Neuronal stem cell (in vitro differentiated cells): ENCODE results near the gene SLC6A9.

Experiments used
- DNase-seq: peaks from one replicate; pipeline ENCODE4 v3.0.0-alpha.2; 2013; ENCODE audit warnings: low spot score
- H2AFZ ChIP-seq: one replicate; pipeline ENCODE4 v1.6.1; 2013; ENCODE audit warnings: mild to moderate bottlenecking, low read length, inconsistent platforms
- H2AK5ac ChIP-seq: 2 replicates; pipeline ENCODE4 v1.6.1; 2013; ENCODE audit warnings: low read depth, mild to moderate bottlenecking, inconsistent platforms, low read length, moderate library complexity, mixed read lengths
- H2BK120ac ChIP-seq: 2 replicates; pipeline ENCODE4 v1.6.1; 2013; ENCODE audit warnings: low read depth, mild to moderate bottlenecking, inconsistent platforms, low read length, moderate library complexity, mixed read lengths
- H2BK12ac ChIP-seq: one replicate; pipeline ENCODE4 v1.6.1; 2013; ENCODE audit warnings: low read length, inconsistent platforms
- H2BK15ac ChIP-seq: 2 replicates; pipeline ENCODE4 v1.6.1; 2013; ENCODE audit warnings: mild to moderate bottlenecking, low read length, inconsistent platforms, mixed read lengths
- H2BK5ac ChIP-seq: one replicate; pipeline ENCODE4 v1.6.1; 2013; ENCODE audit warnings: inconsistent platforms, mild to moderate bottlenecking, low read length, moderate library complexity
- H3K14ac ChIP-seq: one replicate; pipeline ENCODE4 v1.6.1; 2013; ENCODE audit warnings: low read length, inconsistent platforms
- H3K18ac ChIP-seq: 2 replicates; pipeline ENCODE4 v1.6.1; 2013; ENCODE audit warnings: low read length, inconsistent platforms
- H3K23ac ChIP-seq: 2 replicates; pipeline ENCODE4 v1.6.1; 2013; ENCODE audit warnings: low read depth, mild to moderate bottlenecking, mixed read lengths, low read length, inconsistent platforms; ENCODE audit not compliant: poor library complexity
- H3K27ac ChIP-seq: replicated peaks from 3 replicates; pipeline ENCODE4 v1.5.1; 2013; ENCODE audit warnings: low read length, inconsistent platforms
- H3K27me3 ChIP-seq, 3 experiments: 2 replicates each; pipeline ENCODE4 v1.6.1; 2013; ENCODE audit warnings: low read length in 3 of 3, mild to moderate bottlenecking in 2 of 3, inconsistent platforms in 1 of 3, low read depth in 1 of 3, mixed read lengths in 1 of 3, moderate library complexity in 1 of 3; ENCODE audit not compliant: control insufficient read depth in 3 of 3, insufficient read depth in 3 of 3
- H3K36me3 ChIP-seq, 2 donors: replicated peaks in 1 of 2; 2 replicates each; pipeline ENCODE4 v1.6.1; 2013; ENCODE audit warnings: low read length in 2 of 2; ENCODE audit not compliant: control insufficient read depth in 2 of 2, insufficient read depth in 2 of 2
- H3K4ac ChIP-seq: 2 replicates; pipeline ENCODE4 v1.6.1; 2013; ENCODE audit warnings: inconsistent platforms, mild to moderate bottlenecking, low read length, moderate library complexity
- H3K4me1 ChIP-seq, 2 donors: 1 replicate in 1 of 2; 2 replicates in 1 of 2; pipeline ENCODE4 v1.6.1; 2013; ENCODE audit warnings: low read length in 2 of 2, low read depth in 1 of 2; ENCODE audit not compliant: control insufficient read depth in 2 of 2, insufficient read depth in 1 of 2
- H3K4me2 ChIP-seq: one replicate; pipeline ENCODE4 v1.6.1; 2013; ENCODE audit warnings: mild to moderate bottlenecking, low read length, inconsistent platforms; ENCODE audit not compliant: insufficient read depth, poor library complexity, severe bottlenecking
- H3K4me3 ChIP-seq, 2 donors: 2 replicates each; pipeline ENCODE4 v1.5.1; 2013; ENCODE audit warnings: low read length in 2 of 2, mild to moderate bottlenecking in 2 of 2, inconsistent platforms in 1 of 2, moderate library complexity in 1 of 2
- H3K79me1 ChIP-seq: one replicate; pipeline ENCODE4 v1.6.1; 2013; ENCODE audit warnings: low read depth, mild to moderate bottlenecking, inconsistent platforms, low read length, moderate library complexity
- H3K9ac ChIP-seq: one replicate; pipeline ENCODE4 v1.6.1; 2013; ENCODE audit warnings: mild to moderate bottlenecking, low read depth, low read length, inconsistent platforms; ENCODE audit not compliant: poor library complexity
- H3K9me3 ChIP-seq, 2 donors: replicated peaks in 1 of 2; 2 replicates each; pipeline versions ENCODE3 to v1.6.1; 2013; ENCODE audit warnings: low read length in 2 of 2, mild to moderate bottlenecking in 2 of 2, inconsistent platforms in 1 of 2, low read depth in 1 of 2, mixed read lengths in 1 of 2, moderate library complexity in 1 of 2; ENCODE audit not compliant: control insufficient read depth in 2 of 2, insufficient read depth in 1 of 2
- H4K8ac ChIP-seq: one replicate; pipeline ENCODE4 v1.6.1; 2013; ENCODE audit warnings: low read depth, mild to moderate bottlenecking, inconsistent platforms, low read length, moderate library complexity
- H4K91ac ChIP-seq: one replicate; pipeline ENCODE4 v1.6.1; 2013; ENCODE audit warnings: low read length, low read depth, mild to moderate bottlenecking, inconsistent platforms; ENCODE audit not compliant: poor library complexity
- WGBS, 2 donors: extraction: QIAGEN DNeasy Blood & Tissue Kit; methylation state at CpG; one replicate each; pipeline ENCODE4 v1.1.7; 2013; ENCODE audit warnings: missing lambda C conversion rate in 2 of 2, mixed read lengths in 1 of 2; ENCODE audit not compliant: insufficient read length in 2 of 2, insufficient replicate concordance in 1 of 2; ENCODE audit errors: extremely low coverage in 2 of 2; 5-methylcytosine and 5-hydroxymethylcytosine counted together

SLC6A9 gene

DNA sequence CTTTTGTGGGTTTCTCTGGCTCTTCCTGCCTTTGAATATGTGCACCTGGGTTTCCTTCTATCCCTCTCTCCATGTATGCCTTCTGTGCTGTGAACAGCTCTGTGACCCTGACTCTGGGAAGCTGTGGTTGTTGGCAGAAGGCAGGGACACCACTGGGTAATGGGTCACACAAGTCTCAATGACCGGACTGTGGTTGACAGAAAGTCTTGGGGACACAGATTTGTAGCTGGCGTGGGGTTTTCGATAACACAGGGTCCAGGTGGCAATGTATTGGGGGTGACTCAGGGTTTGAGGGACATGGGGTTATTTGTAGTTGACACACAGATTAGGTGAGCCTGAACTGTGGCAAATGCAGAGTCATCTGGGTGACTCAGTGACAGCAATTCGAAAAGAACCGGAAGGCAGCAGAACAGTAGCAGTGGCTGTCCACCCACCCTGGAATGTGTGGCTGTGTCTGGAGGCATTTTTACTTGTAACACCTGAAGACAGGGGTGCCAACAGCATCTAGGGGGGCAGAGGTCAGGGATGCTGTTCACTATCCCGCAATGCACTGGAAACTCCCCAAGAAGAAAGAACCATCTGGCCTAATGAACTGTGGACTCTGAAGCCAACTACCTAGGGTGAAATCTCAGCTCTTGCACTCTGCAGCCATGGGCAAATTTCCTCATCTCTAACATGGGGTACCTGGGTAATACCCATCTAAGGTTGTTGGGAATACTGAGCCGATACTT, 13.0 kb upstream of the SLC6A9 start:
- no peak overlapping the region for H3K14ac ChIP-seq
- H3K9ac ChIP-seq = no peak overlapping the region
- WGBS, 2 donors = no CpG with 5 or more reads among the region's 7 CpGs
- H3K79me1 ChIP-seq = no peaks in the 10 kb centered on the region
- no peak overlapping the region for H3K4ac ChIP-seq
- no peaks in the 10 kb centered on the region for H3K9me3 ChIP-seq
- H3K18ac ChIP-seq = no peak overlapping the region
- no peak overlapping the region for H2BK12ac ChIP-seq
- no peak overlapping the region for H2AFZ ChIP-seq
- no peak overlapping the region for H3K27ac ChIP-seq
- H3K36me3 ChIP-seq = no peaks in the 10 kb centered on the region
- H3K23ac ChIP-seq = no peak overlapping the region
- no peak overlapping the region for H4K8ac ChIP-seq
- H3K4me2 ChIP-seq = no peak overlapping the region
- no peak overlapping the region for H2BK120ac ChIP-seq
- no peak overlapping the region for H3K4me3 ChIP-seq
- H3K27me3 ChIP-seq = peaks cover 0 to 13% (median 0%) of the 10 kb centered on the region in 3 experiments
- no peak overlapping the region for H4K91ac ChIP-seq
- H2BK15ac ChIP-seq = no peak overlapping the region
- no peak for DNase-seq
- peaks cover 0 to 5% of the 10 kb centered on the region in 2 donors for H3K4me1 ChIP-seq
- no peak overlapping the region for H2BK5ac ChIP-seq
- no peak overlapping the region for H2AK5ac ChIP-seq

- Histone ChIP-seq H3K9ac (no peak overlapping the region), H2BK12ac (no peak overlapping the region), H3K4me1 (peaks cover 0 to 5% of the 10 kb centered on the region in 2 donors), H2BK15ac (no peak overlapping the region), H3K79me1 (no peaks in the 10 kb centered on the region), H3K14ac (no peak overlapping the region), H2AFZ (no peak overlapping the region), H3K36me3 (no peaks in the 10 kb centered on the region), H2BK5ac (no peak overlapping the region), H2BK120ac (no peak overlapping the region), H3K18ac (no peak overlapping the region), H3K27ac (no peak overlapping the region), H2AK5ac (no peak overlapping the region), H3K27me3 (peaks cover 0 to 13% (median 0%) of the 10 kb centered on the region in 3 experiments), H3K23ac (no peak overlapping the region), H3K4me2 (no peak overlapping the region), H4K8ac (no peak overlapping the region), H3K4me3 (no peak overlapping the region), H4K91ac (no peak overlapping the region), H3K4ac (no peak overlapping the region), H3K9me3 (no peaks in the 10 kb centered on the region)
- WGBS, 2 donors = no CpG with 5 or more reads among the region's 16 CpGs
- no peak for DNase-seq
Measured at GRCh38 chr1:44043176-44044070, 12.2 kb upstream of the SLC6A9 start.

DNA sequence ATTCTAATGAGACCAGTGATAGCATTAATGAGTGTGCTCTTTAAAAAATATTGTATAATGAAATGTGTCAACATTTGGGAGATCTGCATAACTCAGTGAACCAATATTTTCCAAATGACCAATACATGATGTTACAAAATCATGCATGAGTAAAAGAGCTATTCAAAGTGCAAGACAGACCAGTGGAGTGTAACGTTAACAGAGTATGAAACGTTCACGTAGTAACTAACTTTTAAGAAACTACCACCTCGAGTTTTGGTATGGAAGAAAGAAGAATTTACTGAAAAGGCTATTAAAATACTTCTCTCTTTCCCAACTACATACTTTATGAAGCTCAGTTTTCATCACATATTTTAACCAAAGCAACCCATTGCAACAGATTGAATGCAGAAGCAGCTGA, 9.6 kb upstream of the SLC6A9 start:
- no peak overlapping the region for H2BK5ac ChIP-seq
- H3K14ac ChIP-seq = no peak overlapping the region
- no peak overlapping the region for H3K4ac ChIP-seq
- WGBS, 2 donors = no CpG with 5 or more reads among the region's 4 CpGs
- peaks cover 0 to 13% (median 0%) of the 10 kb centered on the region in 3 experiments for H3K27me3 ChIP-seq
- no peaks in the 10 kb centered on the region for H3K36me3 ChIP-seq
- no peak overlapping the region for H3K9ac ChIP-seq
- no peak overlapping the region for H4K8ac ChIP-seq
- no peak overlapping the region for H2BK15ac ChIP-seq
- no peak overlapping the region for H2BK120ac ChIP-seq
- no peak overlapping the region for H3K18ac ChIP-seq
- H3K4me3 ChIP-seq = no peak overlapping the region
- H2BK12ac ChIP-seq = no peak overlapping the region
- H4K91ac ChIP-seq = no peak overlapping the region
- H3K27ac ChIP-seq = no peak overlapping the region
- peaks cover 0 to 1% of the 10 kb centered on the region in 2 donors for H3K9me3 ChIP-seq
- no peak overlapping the region for H2AK5ac ChIP-seq
- H3K23ac ChIP-seq = no peak overlapping the region
- H3K79me1 ChIP-seq = peaks cover 2% of the 10 kb centered on the region
- H2AFZ ChIP-seq = no peak overlapping the region
- H3K4me2 ChIP-seq = no peak overlapping the region
- peaks cover 1 to 5% of the 10 kb centered on the region in 2 donors for H3K4me1 ChIP-seq
- DNase-seq = no peak

DNA sequence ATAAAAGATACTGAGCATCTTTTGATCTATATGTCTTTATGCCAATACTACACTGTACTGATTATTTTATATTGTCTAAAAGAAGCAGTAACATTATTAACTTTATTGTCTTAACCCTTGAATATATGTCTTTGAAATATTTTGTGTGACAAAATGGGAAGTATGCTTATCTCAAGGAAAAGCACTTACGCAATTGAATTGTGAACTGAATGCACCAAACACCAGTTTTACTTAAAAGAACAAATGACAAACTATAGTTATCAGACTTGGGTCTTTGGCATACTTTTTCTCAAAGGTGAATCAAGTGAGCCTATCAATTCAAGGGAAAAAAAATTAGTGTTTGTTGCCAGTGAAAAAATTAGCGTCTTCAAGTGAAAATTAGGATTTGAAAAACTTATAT, 9.2 kb upstream of the SLC6A9 start:
- Histone ChIP-seq H2AK5ac (no peak overlapping the region), H3K23ac (no peak overlapping the region), H2BK12ac (no peak overlapping the region), H3K18ac (no peak overlapping the region), H4K8ac (no peak overlapping the region), H4K91ac (no peak overlapping the region), H3K27me3 (peaks cover 0 to 14% (median 0%) of the 10 kb centered on the region in 3 experiments), H3K4me1 (peaks cover 1 to 5% of the 10 kb centered on the region in 2 donors), H3K36me3 (no peaks in the 10 kb centered on the region), H3K14ac (no peak overlapping the region), H2AFZ (no peak overlapping the region), H3K79me1 (peaks cover 2% of the 10 kb centered on the region), H3K4me3 (no peak overlapping the region), H2BK120ac (no peak overlapping the region), H3K4ac (no peak overlapping the region), H3K9me3 (peaks cover 0 to 1% of the 10 kb centered on the region in 2 donors), H2BK5ac (no peak overlapping the region), H3K27ac (no peak overlapping the region), H3K4me2 (no peak overlapping the region), H2BK15ac (no peak overlapping the region), H3K9ac (no peak overlapping the region)
- no peak for DNase-seq
- WGBS, 2 donors = no CpG with 5 or more reads among the region's 2 CpGs
